ENCODE measurements around the gene NTHL1. TPM values are rescaled to one million over a fixed set of nuclear protein-coding genes. Genes with fewer than 3 reads are reported as not detected.

Gene NTHL1
- polyA plus RNA-seq, 1 experiment = 10.7 TPM

DNA sequence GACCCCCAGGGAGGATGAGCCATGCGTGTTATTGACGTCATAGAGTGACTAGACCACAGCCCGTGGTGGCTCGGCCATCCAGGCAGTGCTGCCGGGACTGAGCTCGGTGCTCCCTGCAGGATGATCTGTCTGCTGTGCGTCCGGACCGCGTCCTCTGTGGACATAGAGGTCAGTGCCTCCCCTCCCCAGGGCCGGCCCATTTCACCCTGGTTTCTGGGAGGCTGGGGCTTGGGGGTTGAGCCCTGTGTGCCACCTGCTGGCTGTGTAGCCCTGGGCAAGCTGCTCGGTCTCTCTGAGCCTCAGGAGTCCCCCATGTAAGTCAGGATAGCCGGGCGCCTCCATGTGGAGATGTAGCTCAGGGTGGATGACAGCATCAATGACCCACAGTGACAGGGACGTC is 8.4 kb upstream of the NTHL1 start:
- DNase-seq (ENCODE audit: low read depth, low spot score) = no peak
- TF ChIP-seq, protein P1, sequence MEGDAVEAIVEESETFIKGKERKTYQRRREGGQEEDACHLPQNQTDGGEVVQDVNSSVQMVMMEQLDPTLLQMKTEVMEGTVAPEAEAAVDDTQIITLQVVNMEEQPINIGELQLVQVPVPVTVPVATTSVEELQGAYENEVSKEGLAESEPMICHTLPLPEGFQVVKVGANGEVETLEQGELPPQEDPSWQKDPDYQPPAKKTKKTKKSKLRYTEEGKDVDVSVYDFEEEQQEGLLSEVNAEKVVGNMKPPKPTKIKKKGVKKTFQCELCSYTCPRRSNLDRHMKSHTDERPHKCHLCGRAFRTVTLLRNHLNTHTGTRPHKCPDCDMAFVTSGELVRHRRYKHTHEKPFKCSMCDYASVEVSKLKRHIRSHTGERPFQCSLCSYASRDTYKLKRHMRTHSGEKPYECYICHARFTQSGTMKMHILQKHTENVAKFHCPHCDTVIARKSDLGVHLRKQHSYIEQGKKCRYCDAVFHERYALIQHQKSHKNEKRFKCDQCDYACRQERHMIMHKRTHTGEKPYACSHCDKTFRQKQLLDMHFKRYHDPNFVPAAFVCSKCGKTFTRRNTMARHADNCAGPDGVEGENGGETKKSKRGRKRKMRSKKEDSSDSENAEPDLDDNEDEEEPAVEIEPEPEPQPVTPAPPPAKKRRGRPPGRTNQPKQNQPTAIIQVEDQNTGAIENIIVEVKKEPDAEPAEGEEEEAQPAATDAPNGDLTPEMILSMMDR (IDR thresholded peaks at IDR 0.05; ENCODE audit: low read depth, low read length) = peak; percentile 34; the same call in 1 of the 2 replicates
- Histone ChIP-seq H3K4me3 (ENCODE audit: low read depth, low read length) (no peak overlapping the region), H3K27ac (ENCODE audit: low read depth, low read length) (no peak overlapping the region), H3K9me3 (ENCODE audit: control insufficient read depth, insufficient read depth, low read length) (no peaks in the 10 kb centered on the region), H3K27me3 (ENCODE audit: control insufficient read depth, insufficient read depth, low read length) (no peaks in the 10 kb centered on the region)
- ChIA-PET POLR2A (interaction anchor here (0.5 to 1.9 kb wide), 3 partner anchors 29 to 99 kb away, joined by 3 to 5 read pairs (median 5); partner anchors contain the start of gene TRAF7), CTCF (interaction anchor here (0.7 to 2.2 kb wide), 3 partner anchors 32 to 84 kb away, joined by 3 to 49 read pairs (median 7); partner anchors contain the start of gene NPW)

DNA sequence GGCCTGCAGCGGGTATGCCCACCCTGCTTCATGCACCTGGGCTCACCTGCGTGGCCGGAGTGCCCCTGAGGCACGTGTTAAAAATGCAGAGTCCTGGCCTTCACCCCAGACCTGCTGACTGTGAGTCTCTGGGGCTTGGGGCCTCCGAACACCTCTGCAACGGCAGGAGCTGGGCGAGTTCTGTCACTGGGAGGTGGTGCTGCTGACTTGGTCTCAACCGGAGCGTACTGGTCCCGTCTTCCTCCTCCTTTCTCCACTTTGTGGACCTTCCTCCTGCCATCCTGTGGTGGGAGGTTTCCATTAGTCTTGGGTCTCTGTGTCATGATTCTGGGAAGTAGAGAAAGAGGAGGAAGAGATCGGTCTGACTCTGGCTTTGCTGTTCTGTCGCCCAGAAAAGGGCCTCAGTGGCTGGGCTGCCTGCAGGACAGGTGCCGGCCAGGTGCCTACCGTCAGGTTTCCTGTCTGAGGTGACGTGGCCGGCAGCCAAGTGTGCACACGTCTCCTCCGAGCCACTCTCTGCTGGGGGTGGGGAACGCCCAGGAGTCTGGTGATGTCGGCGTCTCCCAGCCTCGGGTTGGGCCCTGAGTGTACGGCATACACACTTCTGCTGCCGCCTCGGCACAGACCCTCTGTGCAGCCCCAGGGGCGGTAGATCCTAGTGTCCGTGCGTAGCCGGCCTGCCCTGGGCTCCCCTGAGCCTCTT is 7.1 kb upstream of the NTHL1 start:
- Histone ChIP-seq H3K27me3 (ENCODE audit: control insufficient read depth, insufficient read depth, low read length) (no peaks in the 10 kb centered on the region), H3K27ac (ENCODE audit: low read depth, low read length) (no peak overlapping the region), H3K4me3 (ENCODE audit: low read depth, low read length) (no peak overlapping the region), H3K9me3 (ENCODE audit: control insufficient read depth, insufficient read depth, low read length) (no peaks in the 10 kb centered on the region)
- DNase-seq (ENCODE audit: low read depth, low spot score) = no peak
- TF ChIP-seq, protein P1 (IDR thresholded peaks at IDR 0.05; ENCODE audit: low read depth, low read length) = no peak
- ChIA-PET POLR2A (interaction anchor here (1.9 kb wide), 1 partner anchor 101 kb away, joined by 5 read pairs; the partner anchor contains the start of gene TRAF7), CTCF (no interaction called here)

DNA sequence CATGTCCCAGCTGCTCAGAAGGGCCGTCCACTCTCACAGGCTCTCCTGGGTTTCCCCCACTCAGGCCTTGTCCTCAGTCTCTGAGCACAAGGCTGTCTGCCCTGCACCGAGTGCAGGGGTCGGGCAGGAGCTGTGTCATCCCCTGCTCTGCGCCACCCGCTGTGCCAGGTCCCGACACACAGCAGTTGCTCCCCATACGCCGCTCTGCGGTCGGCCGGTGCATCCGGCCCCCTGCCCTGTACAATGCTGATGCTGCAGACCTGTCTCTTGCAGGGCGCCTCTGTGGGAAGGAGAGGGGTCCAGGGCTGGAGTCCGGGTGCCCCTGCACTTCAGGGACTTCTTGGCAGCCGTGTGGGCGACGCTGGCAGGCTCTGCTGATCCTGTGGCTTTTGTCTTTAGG is 6.3 kb upstream of the NTHL1 start:
- Histone ChIP-seq H3K9me3 (ENCODE audit: control insufficient read depth, insufficient read depth, low read length) (no peaks in the 10 kb centered on the region), H3K27ac (ENCODE audit: low read depth, low read length) (no peak overlapping the region), H3K27me3 (ENCODE audit: control insufficient read depth, insufficient read depth, low read length) (no peaks in the 10 kb centered on the region), H3K4me3 (ENCODE audit: low read depth, low read length) (no peak overlapping the region)
- POLR2A ChIA-PET = no interaction called here
- CTCF ChIA-PET = no interaction called here
- TF ChIP-seq, protein P1 (IDR thresholded peaks at IDR 0.05; ENCODE audit: low read depth, low read length) = no peak
- DNase-seq (ENCODE audit: low read depth, low spot score) = no peak

DNA sequence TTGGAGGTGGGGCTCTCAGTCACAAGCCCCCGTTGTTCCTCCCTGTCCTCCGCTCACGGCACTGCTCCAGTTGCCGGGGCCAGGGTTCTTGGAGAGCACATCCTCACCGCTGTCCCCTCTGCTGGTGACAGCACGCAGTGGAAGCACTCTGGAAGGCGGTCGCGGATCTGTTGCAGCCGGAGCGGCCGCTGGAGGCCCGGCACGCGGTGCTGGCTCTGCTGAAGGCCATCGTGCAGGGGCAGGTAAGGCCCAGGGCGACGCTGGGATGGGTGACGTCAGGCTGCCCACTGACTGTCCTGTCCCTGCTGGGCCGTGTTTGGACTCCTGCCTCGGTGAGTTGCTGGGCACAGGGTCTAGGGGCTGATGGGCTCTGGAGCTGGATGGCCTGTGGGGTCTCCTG is 5.6 kb upstream of the NTHL1 start:
- CTCF ChIA-PET = no interaction called here
- Histone ChIP-seq H3K4me3 (ENCODE audit: low read depth, low read length) (no peak overlapping the region), H3K27me3 (ENCODE audit: control insufficient read depth, insufficient read depth, low read length) (no peaks in the 10 kb centered on the region), H3K9me3 (ENCODE audit: control insufficient read depth, insufficient read depth, low read length) (no peaks in the 10 kb centered on the region; the same call in 1 of the 2 replicates), H3K27ac (ENCODE audit: low read depth, low read length) (no peak overlapping the region)
- POLR2A ChIA-PET = no interaction called here
- TF ChIP-seq, protein P1 (IDR thresholded peaks at IDR 0.05; ENCODE audit: low read depth, low read length) = no peak
- DNase-seq (ENCODE audit: low read depth, low spot score) = no peak

DNA sequence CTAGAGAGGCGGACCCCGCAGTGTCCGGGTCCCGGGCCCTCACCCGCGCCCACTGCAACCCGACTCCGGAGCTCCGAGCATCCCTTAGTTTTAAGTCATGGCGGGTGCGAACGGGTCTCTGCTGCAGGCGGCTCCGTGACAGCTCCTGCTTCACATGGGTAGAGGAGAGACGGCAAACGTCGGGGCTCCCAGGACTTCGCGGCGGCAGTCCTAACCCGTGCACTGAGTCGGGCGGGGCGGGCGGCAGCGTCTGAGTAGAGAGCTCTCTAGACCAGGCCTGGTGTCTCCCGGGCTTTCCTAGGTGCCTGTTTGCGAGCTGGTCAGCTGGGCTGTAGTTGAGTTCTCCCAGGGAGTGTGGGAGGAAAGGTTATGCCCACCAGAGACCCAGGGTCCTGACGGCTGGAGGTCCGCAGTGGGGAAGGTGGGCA is 496 bp upstream of the NTHL1 start:
- H3K9me3 ChIP-seq (ENCODE audit: control insufficient read depth, insufficient read depth, low read length) = no peaks in the 10 kb centered on the region; the same call in 1 of the 2 replicates
- H3K4me3 ChIP-seq (ENCODE audit: low read depth, low read length) = peak overlapping the region; percentile 85
- ChIA-PET CTCF (interaction anchor here (1.0 to 4.0 kb wide), 3 partner anchors 11 to 92 kb away, joined by 3 to 19 read pairs (median 5); no protein-coding TSS in a partner anchor), POLR2A (interaction anchor here (0.6 to 1.8 kb wide), 8 partner anchors 12 to 107 kb away, joined by 3 to 12 read pairs (median 5); partner anchors contain the start of genes RPS2, TBL3 and TRAF7)
- no peak for DNase-seq (ENCODE audit: low read depth, low spot score)
- TF ChIP-seq, protein P1 (IDR thresholded peaks at IDR 0.05; ENCODE audit: low read depth, low read length) = no peak
- H3K27me3 ChIP-seq (ENCODE audit: control insufficient read depth, insufficient read depth, low read length) = no peaks in the 10 kb centered on the region
- peak overlapping the region; percentile 31 for H3K27ac ChIP-seq (ENCODE audit: low read depth, low read length)
